Smooth muscle cell of the brain vasculature (primary cell): Measurements from ENCODE around the gene ULBP2.
"Not testable (repeated sequence)": the region's sequence is repeated elsewhere in the genome, so short reads cannot be mapped to it uniquely, and the experiment has no call there.

Experiments
- DNase-seq: peaks from one replicate; pipeline ENCODE4 v3.0.0-alpha.2; 2012; ENCODE audit warnings: low read depth, low spot score

Gene ULBP2

GRCh38 chr6:149925974-149926777 is 15.6 kb upstream of the ULBP2 start:
- DNase-seq: peak; percentile 47

DNA sequence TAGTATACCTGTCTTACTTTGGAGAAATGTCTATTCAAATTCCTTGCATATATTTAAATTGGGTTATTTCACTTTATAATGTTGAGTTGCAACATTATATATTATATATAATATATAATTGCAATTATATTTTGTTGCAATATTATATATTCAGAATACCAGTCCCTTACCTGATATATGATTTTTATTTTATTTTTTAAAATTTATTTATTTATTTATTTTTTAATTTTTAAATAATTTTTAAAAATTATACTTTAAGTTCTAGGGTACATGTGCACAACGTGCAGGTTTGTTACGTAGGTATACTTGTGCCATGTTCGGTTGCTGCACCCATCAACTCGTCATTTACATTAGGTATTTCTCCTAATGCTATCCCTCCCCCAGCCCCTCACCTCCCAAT is 14.8 kb upstream of the ULBP2 start:
- DNase-seq: not testable (repeated sequence)

GRCh38 chr6:149929422-149929821 is 12.4 kb upstream of the ULBP2 start:
- no peak for DNase-seq

DNA sequence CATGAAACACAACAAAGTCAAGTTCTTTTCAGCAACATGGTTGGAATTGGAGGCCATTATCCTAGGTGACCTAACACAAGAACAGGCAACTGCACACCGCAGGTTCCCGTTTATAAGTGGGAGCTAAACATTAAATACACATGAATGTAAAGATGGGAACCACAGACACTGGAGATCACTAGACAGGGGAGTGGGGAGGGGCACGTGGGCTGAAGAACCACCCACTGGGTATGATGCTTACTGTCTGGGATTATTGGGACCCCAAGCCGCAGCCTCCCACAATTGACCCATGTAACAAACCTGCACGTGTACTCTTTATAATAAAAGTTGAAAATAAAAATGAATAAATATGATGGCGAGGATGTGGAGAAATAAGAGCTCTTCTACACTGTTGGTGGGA is 10.3 kb upstream of the ULBP2 start:
- no peak for DNase-seq

DNA sequence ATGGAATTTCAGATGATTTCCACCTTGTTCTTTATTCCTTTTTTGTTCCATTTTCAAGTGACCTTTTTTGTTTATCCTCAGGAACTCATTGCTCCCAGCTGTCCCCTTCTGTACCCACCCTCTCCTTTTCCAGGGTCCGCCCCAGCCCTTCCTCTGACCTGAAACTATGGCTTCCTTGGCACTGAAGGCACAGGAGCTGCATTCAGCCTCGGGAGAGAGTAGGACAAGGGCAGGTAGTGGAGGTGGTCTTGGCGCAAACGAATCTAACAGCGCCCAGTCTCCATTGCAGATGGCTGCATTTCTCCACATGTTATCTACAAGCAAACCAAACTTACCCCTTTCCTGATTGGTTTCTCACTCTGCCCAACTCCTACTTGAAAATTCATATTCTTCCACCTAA is 8.8 kb upstream of the ULBP2 start:
- no peak for DNase-seq

GRCh38 chr6:149933461-149933860 is 8.4 kb upstream of the ULBP2 start:
- no peak for DNase-seq

DNA sequence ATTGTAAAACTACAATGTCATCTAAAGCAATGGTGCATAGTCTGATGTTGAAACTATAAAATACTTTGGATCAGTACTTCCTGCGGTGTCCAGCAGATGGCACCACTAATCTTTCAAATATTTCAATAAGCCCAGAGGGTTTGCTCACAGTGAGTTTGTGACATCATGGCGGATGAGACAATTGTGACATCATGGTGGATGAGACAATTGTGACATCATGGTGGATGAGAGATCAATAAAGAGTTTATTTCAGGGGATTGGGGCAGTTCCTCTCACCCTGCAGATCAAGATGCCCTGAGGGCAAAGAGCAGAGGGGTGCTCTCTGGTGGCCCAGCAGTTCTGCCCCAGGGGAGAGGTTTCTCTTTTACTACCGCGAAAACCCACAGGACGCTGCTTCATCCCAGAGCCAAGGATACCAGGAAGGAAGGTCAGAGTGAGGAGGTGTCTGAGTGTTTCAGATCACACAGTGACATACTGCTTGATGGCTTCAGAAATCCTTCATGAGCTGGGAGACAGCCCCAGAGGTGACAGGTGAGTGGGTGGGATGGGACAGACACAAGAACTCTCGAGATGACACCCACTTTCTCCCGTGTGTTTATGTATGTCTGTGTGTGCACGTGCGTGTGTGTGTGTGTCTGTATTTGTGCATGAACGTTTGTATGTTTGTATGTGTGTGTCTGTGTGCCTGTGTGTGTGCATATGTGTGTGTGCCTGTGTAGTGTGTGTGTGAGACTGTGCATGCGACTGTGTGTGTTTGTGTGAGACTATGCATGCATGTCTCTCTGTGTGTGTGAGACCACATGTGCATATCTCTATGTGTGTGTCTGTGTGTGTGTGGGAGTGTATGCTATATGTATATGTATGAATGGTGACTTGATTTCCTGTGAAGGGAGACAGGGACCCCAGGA is 7.3 kb upstream of the ULBP2 start:
- peak; percentile 60 for DNase-seq

GRCh38 chr6:149935246-149935645 is 6.6 kb upstream of the ULBP2 start:
- no peak for DNase-seq

DNA sequence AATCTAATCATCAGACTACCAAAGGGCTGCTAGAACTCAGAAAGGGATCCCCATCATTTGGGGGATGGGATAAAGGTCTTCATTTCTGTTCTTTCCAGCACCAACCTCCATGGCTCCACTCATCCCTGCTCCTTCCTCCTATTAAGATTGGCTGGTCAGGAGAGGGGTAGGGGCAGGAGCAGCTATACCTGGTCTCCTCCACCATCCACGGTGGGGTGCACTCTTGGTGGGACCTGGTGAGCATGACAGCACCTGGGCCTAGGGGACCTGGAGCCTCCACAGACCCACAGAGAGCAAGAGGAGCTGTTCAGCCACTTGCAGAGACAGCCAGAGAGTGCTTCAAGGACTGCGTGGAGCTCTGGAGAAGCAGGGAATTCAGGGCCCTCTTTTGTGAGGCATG is 6.1 kb upstream of the ULBP2 start:
- DNase-seq: no peak

- no peak for DNase-seq
Observed at GRCh38 chr6:149936743-149937142, 5.1 kb upstream of the ULBP2 start.

DNA sequence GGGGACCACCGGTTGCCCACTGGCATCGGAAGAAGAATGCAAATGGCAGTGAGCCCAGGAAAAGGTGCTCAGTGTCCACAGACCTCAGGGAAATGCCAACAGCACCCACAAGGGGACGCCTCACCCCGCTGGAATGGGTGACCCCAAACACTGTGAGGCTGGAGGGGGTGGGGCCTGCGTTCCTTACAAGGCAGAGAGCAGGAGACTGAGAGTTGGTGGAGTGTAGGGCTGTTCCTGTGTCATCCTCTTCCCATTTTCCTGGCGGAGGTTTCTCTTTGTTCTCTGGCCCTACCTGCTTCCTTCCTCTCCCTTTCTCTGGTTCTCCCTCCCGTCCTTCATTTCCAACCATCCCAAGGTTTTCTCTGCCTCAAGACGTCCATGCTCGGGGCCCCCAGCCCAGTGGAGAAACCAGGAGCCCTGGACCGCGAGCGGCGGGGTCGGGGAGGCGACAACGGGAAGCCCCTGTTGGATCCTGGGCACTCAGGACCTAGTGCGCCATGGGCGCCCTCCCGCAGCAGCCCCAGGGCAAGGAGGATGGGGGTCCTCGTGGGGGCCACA is 3.7 kb upstream of the ULBP2 start:
- DNase-seq: not testable (repeated sequence)

DNA sequence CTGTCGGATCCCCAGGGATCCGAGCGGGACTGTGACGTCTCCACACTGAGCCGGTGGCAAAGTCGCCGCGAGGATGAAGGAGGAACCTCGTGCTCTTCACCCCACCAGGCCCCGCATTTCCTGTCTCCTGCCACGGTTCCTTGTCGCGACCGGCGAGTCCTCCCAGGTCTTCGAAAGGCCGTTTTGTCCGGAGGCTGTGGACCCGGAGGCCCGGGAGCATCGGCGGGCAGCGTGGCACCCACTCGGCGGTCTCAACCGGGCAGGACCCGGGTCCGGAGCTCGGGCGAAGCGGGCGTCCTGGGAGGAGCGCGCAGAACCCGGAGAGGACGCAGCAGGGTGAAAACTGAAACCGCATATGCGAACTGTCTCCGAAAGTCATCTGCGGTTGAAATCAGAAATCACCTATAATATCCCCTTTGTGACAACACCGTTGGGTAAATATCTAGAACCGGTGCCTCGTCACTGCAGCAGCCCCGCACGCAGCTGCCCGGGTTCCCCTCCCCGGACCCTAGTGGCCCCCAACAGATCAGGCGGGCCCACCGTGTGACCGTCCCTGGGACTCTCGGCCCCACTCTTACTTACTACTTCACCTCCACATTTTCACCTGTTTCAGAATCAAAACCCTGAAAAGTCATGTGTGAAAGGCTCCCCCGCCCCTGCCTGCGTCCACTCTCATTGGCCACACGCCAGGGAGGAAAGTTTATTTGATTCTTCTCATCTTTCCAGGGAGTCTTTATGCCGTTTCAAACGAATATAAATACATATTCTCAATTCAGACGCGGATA is 3.1 kb upstream of the ULBP2 start:
- no peak for DNase-seq

DNA sequence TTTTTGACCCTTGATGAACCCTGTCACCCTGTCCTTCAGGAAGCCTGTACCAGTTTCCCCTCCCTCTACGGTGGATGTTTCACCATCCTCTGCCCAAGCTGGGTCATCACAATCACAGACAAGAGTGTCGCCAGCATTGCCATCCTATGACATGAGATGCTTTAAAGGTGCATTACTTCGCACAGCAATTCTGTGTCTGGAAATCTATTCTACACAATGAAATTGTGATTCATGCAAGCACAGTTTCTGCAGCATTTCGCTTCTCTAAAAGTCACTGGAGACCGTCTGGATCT is 2.5 kb upstream of the ULBP2 start:
- no peak for DNase-seq

GRCh38 chr6:149939909-149940671 is 1.7 kb upstream of the ULBP2 start:
- no peak for DNase-seq

GRCh38 chr6:149940672-149940982 is 1.2 kb upstream of the ULBP2 start:
- DNase-seq: no peak

DNA sequence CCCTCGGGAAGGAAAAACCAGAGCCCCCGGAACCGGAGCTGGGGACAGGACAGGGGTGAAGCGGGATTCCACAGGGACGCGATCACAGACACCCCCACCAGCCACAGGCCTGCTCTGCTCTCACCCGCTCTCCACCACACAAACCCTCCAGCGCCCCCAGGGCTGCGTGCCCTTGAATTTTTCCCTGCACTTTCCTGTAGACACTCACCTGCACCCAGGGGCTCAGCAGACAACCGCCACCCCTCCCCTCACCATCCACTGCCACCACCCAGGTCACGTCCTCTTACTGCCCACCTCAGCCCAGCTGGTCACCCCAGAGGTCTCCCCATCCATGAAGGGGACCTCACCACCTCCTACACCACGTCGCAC is 631 bp downstream of the ULBP2 start:
- no peak for DNase-seq

GRCh38 chr6:149943321-149943720 is 1.5 kb downstream of the ULBP2 start:
- not testable (repeated sequence) for DNase-seq

DNA sequence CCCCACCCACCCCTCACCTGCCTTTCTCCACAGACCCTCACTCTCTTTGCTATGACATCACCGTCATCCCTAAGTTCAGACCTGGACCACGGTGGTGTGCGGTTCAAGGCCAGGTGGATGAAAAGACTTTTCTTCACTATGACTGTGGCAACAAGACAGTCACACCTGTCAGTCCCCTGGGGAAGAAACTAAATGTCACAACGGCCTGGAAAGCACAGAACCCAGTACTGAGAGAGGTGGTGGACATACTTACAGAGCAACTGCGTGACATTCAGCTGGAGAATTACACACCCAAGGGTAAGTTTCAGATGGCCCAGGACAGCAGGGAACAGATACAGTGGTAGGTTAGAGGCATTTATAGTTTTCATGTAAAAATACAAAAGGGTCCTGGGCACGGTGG is 3.5 kb downstream of the ULBP2 start:
- DNase-seq: not testable (repeated sequence)

DNA sequence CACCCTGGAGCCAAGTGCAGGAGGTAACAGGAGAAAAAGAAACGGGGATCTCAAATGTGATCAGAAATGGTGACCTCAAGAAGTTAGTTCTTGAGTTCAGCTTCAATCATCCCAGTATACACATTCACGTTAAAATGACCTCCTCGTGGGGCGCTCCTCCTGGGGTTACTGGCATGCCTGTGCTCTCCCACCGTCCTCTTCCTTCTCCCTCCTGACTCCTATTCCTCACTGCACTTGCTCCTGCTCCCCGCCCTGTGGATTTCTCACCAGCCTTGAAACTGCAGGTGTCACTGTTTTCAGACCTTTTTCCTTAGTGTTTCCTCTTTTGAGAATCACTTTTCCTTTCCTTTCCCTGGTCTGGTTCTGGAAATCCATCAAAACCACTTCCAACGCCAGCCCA is 4.8 kb downstream of the ULBP2 start:
- not testable (repeated sequence) for DNase-seq

GRCh38 chr6:149947533-149947932 is 5.7 kb downstream of the ULBP2 start:
- DNase-seq: not testable (repeated sequence)

DNA sequence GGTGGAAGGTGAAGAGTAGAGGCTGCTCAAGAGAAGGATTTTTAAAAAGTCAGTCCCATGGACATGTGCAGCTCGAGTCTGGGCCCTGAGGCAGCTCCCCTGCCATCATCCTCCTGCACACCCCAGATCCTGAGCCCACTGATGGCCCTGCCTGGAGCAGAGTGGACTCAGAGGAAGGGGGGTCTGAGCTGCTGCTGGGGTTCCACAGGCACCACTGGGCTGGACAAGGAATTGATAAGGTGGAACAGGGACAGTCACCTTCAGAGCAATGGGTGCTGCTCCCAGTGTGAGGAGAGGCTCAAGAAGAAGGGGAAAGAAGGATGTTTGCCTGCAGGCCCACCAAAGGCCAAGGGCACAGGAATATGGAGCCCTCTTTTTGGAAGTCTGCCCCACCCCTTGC is 6.2 kb downstream of the ULBP2 start:
- no peak for DNase-seq
